A204.1 (cell line): ENCODE data around the gene GJD3.

Experiments used
- FAIRE-seq: peaks from 2 replicates; lab custom pipeline; 2012; peaks lifted over from hg19 to GRCh38; lab: Jason Lieb, UNC

Gene GJD3

DNA sequence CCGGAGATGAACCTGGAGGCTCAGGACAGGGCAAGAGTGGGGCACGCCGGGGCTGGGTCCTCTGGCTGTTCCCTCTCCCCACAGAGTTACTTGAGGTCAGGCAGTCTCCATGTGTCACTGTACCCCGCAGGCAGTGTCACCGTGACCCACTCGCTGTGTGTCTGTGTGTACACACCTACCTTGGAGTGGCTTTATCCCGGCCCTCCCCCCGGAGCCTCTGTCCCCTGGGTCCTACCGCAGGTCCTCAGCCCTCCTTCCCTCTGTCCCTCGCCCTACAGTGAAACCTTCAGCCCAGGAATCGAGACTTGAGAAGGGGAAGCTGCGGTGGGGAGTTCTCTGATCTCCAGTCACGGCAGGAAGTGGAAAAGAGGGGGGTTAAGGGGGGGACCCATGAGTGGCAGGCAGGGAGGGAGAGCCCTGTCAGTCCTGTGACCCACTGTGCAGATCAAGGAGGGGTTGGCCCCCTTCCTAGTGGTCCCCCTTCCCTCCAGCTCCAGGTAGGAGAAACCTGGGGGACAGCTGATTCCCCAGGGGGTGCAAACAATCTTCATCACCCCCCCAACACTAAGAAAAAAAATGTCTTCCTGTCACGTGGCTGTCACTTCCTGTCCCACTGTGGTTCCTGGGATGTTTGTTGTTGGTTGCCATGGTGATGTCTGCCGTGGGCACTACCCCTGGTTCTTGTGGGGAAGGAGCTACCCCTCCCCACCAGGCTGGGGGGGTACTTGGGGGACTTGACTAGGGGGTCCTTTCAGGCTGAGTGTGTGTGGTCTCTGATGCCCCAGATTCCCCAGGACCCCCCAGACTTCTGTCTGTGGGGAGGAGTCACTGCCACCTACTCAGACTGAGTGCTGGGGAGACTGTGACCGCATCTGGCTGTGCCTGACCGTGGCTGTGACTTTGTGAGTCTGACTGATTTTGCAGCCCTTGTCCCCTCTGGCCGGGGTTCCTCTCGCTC is 41.9 kb downstream of the GJD3 start:
- no peak for FAIRE-seq

DNA sequence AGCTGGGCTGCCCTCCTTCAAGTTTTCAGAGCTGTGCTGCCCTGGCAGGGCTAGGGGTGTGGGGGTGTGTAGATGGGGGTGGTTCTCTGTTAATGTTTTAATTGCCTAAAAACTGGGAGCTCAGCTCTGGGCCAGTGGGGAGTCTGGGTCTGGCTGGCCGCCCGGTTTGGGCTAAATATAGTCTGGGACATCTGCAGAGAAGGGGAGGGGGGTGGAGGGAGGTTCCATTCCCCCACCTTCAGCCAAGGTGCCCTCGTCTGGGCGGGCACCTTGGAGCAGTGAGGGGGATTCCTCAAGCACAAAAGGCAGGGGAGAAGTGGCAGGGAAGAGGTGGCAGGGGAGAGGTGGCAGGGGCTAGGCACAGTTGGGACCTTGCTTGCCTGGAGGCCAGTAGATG is 42.6 kb downstream of the GJD3 start:
- FAIRE-seq: no peak

DNA sequence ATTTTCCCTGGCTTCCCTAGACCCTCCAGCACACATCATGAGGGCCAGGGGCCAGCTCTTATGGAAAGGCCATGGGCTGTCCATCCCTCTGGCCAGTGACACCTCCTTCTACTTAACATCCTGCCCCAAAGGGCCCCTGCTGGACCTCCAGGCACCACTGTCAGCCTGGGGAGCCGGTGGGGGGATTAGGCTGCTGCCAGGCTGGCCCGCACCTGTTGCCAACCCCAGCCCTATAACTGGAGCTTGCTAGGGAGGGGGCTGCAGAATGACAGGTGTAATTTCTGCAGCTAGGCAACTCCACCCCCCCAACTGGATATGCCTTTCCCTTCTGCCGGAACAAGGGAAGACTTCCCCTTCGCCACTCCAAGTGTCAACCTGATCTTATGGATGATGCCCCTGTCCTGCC is 43.0 kb downstream of the GJD3 start:
- no peak for FAIRE-seq

DNA sequence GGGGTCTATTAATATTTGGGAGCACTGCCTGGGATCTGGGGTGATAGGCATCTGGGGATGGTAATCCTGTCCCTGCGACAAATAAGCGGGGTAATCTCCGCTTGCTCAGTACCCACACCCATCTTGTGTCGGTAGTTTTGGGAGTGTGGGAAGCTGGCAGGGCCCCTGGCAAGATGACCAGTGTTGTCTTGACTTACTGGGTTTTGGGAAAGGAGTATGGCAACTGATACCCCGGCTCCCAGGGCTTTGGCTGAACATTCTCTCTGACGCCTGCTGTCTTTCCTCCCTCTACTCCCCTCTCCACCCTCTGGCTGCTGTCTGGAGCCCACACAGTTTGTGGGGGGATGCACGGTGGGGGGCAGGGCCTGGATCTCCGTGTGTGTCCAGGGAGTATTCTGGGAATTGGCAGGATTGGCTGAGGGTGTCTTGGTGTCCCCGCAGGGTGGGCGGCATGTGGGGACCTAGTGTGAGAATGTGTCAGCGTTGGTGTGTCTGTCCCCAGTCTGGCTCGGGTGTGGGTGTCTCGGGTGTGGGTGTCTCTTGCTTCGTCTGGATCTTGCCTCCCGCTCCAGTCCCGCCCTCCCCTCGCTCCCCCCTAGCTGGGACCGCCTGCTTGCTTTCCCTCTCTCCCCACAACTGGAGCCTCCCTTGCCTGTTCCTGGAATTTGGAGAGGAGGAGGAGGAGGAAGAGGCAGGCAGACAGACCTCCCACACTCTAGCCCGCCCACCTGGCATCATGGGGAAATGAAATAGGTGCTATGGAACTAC is 43.6 kb downstream of the GJD3 start:
- no peak for FAIRE-seq

DNA sequence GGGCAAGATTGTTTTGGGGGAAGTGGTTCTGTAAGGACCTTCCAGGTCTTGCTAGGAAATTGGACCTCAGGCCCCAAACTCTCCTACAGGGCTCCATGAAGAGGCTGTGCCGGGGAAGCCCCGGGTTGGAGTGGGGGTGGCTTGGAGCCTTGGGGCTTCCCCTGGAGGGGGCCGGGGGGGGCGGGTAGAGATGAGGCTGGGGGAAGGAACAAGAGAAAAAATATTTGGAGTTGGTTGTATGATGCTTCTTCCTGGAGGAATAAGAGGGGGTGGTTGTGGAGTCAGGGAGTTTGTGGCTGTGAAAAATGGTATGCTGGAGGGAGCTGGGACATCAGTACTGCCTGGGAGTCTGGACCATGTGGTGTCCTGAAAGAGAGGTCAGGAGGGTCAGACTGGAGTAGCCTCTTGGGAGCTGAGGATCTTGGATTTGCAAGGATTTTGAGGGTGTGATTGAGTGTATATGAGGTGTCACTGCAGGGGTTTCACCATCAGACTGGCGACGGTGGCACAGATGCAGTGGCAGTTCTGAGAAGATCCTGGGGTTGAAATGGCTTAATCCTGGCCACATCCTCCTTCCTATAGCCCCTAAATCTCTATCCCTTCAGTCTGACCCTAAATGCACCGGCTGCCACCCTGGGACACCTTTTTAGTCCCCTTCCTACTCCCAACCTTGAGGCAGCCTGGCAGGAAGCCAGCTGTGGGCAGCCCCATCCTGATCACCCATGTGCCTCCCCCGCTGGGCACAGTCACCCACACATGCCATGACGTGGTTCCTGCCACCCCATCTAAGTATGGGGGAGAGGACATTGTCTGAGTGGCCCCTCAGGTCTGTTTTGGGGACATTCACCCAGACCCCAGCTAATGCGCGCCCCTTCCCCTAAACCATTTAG is 44.6 kb downstream of the GJD3 start:
- FAIRE-seq: no peak

DNA sequence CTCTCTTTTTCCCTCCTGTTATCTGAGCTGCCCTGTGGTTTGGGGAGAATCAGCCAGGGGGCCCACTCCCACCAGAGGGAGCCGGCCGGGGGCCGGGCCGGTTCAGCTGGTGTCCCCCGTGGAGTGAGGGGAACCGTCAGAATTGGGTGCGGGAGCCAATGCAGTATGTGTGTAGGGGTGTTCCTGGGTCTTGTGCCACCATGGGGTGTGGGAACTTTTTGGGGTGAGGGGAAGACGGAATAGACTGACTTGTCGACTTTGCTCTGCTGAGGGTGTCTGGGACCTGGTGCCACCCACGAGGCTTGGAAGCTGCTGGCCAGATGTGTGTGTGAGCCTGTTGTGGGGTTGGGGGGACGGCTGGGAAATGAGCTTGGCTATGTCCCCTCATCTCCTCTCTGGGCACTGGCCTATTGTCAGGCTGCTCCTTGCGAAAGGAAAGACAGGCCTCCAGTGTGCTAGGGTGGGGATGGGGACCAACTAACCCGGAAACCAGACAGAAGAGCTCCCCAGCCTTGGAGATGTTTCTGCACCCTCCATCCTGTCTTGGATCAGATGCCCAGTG is 45.6 kb downstream of the GJD3 start:
- FAIRE-seq: no peak

DNA sequence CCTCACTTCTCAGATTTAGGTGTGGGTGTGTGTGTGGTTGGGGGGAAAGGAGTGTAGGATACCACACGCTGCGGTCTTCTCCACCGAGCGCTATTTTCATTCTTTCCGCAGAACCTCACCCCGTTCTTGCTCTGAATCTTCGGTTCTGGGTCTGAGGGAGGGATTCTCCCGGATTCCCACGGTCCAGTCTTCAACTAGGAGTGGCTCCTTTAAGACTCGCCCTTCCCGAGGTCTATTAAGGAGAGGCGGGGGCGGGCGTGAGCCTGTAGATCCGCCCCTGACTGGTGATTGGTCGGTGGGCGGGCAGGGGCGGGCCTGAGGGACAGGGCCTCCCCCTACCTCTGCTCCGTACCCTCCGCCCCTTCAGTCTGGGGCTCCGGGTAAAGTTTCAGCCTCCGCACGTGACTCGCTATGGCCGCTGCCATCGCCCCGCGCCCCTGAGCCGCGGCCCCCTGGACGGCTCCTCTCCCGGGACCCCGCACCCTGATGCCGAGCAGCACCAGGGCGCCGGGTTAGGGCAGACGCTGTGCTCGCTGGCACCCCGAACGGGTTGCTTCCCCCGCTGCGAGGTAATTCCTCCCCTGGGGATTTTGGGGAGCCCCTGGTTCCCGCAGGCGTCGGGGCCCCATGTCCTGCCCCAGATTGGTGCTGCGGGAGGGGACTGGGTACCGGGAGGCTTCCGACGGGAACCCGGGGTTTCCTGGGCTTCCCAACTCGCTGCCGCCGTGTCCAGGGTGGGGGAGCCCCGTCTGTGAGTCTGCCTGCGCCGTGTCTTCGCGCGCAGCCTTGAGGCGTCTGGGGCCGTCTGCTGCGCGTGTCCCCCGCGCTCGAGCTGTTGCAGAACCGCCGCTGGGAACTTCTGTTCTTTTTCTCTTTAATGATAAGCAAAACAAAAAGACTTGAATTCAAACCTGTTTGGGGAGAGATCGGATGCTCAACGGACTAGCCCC is 46.4 kb downstream of the GJD3 start:
- no peak for FAIRE-seq

DNA sequence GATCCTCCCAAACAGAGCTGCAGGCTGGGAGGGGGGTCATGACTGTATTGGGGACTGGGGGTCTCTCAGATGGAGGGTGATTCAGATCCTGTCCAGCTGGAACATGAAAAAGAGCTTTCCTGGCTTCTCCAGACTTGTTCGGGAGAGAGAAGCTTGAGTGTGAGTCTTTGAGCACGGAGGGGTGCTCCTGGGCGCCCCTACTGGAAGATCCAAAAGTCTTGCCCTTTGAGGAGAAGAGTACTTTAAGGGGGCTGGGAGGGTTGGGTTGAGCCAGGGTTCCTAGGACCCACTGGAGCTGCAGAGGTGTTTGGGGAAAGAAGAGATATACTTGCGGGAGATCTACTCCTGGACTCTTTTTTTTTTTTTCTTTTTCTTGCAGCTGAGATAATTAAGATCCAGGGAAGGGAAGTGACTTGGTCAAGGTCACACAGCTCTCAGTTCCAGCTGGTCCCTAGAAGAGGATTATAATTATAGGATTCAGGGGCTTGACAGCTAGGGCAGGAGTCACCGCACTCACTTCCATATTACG is 47.1 kb downstream of the GJD3 start:
- FAIRE-seq: no peak

DNA sequence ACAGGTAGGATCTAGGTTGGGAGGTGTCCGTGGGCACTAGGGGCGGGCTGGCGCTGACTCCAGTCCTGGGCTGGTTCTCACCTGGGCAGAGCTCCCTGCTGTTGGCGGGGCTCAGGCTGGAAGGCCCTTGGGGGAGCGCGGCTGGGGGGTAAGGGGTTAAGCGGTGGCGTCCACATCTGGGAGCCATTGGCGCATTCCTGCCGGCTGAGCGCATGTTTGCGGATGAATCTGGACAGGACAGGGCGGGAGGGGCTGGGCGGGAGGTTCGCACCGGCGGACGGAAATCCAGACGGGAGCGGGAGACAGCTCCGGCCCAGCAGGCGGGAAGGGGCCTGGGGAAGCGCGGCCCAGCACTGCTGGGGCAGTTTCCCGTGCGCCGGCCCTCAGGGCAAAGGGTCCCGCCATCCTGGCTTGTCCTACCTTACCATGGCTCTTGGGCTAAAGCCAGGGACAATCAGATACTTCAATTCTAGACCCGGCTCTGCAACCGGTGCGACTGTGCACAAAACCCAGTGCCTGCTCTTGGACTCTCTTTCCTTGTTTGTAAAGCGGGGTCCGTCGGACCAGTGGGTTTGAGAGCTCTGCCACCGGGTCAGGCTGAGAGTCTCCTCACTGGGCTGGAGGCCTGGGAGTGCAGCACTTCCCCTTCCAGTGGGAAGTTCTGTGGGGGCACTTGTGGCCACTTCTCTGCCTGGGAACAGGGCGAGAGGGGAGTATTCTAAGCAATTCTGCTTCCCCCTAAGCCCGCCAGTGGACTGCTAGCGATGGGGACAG is 47.8 kb downstream of the GJD3 start:
- FAIRE-seq: no peak

DNA sequence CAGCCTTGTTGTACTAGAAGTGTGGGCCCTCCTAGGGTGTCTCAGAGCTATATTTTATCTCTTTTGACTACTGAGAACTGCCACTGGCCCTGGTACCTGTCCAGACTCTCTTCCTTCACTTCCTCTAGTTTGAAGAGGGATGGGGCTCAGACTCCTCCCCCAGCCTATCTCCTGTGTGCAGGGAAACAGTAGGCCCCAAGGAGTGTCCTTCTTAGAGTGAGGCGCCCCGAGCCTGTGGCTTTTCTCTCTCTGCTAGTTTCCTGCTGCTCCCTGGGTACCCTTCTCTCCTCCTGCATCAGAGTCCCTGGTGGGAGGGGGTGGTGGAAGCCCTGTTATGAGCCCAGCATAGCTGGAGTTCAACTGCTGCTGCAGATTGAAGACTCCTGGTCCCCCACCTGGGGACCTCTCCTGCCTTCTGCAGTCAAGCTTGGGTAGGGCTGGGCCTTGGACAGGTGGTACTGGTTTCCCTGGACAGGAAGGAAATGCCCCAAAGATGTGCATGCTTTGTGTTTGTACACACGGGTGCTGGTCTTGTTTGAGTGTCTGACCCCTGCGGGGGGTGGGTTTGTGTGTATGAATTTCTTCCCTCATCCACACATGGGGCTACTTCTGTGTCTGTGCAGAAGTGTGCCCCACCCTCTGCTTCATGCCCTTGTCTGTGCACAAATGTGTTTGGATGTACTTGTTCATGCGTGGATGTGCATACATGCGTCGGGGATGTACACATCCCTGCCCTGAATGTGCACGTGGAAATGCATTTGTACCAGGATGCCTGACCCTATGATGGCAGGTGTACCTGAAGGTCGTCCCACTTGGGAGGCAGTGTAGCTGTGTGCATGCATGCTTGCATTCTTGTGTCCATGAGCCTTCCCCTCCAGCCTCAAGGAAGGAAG is 48.6 kb downstream of the GJD3 start:
- no peak for FAIRE-seq

DNA sequence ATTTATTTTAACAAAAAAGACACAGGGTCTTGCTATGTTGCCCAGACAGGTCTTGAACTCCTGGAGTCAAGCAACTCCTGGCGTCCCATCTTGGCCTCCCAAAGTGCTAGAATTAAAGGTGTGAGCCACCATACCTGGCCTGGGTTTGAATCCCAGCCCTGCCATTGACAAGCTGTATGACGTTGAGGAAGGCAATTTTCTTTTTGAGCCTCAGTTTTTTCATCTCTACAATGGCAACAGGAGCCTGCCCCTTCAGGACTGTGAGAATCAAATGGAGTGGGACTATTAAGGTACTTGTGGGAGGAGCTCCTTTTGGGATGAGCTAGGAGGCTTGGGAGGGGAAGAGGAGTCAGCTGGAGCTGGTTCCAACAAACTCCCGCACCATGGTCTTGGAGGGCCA is 49.3 kb downstream of the GJD3 start:
- no peak for FAIRE-seq

DNA sequence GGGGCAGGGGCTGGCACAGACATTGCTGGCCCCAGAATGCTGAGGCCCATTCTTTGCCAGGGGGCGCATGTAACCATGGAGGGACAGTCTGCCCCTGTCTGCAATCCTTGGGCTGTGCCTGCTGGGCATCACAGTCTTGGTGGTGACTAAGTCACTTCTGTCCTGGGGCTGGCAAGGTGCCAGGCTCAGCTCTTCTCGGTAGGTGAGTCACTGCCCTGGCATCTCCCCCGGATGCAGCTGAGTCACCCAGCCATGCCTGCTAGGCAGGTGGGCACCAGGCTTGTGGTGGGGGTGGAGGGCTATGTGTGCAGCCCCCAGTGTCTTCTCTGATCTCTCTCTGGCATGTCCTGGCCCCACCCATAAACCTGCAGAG is 50.0 kb downstream of the GJD3 start:
- FAIRE-seq: no peak

DNA sequence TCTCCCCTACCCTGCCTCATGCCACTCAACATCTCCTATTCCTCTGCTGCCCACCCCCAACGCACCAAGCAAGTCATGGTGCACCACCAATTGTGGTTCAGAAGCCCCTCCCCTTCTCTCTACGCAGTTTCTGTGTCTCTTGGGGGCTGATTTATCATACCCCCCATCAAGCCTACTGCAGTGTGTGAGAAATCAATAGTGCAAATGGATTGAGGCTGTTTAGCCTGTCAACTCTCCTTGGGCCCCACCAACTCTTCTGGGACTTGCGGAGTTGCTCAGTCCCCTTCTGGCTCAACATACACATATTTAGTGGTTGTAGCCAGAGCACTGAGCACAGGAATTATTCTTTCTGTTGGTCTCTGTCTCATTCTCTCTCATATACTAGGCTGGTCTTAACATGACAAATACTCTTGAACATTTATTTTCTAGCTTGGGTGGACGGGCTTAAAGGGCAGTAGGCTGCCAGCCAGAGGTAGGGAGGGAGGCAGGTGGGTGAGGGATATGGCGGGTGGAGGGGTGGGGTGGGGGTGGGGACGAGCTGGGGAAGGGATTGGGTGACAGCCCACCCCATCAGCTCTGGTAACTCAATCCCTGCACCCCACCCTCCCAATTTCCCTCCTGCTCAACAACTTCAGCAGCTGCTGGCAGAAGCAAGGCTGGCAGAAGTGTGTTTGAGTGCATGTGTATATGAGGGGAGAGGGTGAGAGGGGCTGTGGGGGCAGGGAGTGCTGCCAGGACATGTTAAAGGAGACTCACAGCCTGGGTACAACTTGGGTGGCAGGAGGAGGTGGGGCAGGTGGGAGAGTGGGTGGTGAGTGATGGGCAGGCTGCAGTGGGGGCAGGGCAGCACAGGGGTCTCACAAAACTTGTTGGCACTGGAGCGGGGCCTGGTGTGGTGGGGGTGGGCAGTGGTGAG is 50.6 kb downstream of the GJD3 start:
- no peak for FAIRE-seq
